Measurements from ENCODE around the gene MICU1.

- TF ChIP-seq CTCF (optimal IDR thresholded peaks at IDR 0.05 in 1 of 3, IDR thresholded peaks at IDR 0.05 in 1 of 3, conservative IDR thresholded peaks at IDR 0.05 in 1 of 3; ENCODE audit: extremely low read depth in 1 of 3, insufficient read depth in 2 of 3, low read length in 3 of 3) (no peak), EZH2 (IDR thresholded peaks at IDR 0.05; ENCODE audit: low read length) (no peak)
Observed at GRCh38 chr10:72353028-72353964, 272.6 kb downstream of the MICU1 start.

All from keratinocyte (primary cell).